HG03135 (cell line): ENCODE measurements around the gene SLC2A6.

Experiments used
- ATAC-seq: cut with Tn5 transposase; IDR thresholded peaks from one replicate; pipeline ENCODE4 v1.9.1; 2021; ENCODE audit warnings: mild to moderate bottlenecking, moderate library complexity; ENCODE audit not compliant: unreplicated experiment

Gene SLC2A6, protein sequence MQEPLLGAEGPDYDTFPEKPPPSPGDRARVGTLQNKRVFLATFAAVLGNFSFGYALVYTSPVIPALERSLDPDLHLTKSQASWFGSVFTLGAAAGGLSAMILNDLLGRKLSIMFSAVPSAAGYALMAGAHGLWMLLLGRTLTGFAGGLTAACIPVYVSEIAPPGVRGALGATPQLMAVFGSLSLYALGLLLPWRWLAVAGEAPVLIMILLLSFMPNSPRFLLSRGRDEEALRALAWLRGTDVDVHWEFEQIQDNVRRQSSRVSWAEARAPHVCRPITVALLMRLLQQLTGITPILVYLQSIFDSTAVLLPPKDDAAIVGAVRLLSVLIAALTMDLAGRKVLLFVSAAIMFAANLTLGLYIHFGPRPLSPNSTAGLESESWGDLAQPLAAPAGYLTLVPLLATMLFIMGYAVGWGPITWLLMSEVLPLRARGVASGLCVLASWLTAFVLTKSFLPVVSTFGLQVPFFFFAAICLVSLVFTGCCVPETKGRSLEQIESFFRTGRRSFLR

DNA sequence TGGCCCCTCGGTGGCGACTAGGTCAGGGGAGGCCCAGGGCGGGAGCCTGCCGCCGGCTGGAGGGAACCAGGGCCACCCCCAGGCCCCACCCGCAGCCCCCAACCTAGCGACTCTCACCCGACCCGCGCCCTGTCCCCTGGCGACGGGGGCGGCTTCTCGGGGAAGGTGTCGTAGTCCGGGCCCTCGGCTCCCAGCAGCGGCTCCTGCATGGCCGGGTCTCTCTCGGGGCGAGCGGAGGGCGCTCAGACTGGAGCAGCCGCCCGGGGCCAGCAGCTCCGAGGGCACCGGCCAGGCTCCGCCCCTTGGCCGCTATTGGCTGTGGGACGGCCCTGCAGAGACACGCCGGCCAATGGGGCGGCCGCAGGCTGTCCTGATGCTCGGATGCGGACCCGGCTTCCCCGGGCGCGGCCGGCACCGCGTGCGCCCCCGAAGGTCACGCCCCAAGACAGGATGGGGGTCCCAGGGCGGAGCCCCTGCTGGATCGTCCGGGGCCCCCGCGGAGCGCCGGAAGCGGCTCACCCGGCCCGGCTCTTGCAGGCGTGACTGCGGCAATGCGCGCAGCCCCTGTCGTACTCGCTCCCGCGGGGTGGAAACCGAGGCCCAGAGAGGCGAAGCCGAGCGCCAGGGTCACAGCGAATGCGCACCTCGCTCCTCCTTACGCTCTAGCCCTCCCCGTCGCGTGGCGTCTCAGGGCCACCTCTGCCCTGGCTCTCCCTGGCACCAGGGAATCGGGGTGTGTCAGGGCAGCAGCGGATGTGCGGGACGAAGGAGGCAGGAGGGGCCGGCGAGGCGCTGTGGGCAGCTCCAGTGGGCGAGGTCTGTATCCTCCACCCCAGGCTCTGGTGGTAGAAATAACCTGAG lies at the start of gene SLC2A6:
SLC2A6 (minus strand) TSS at position 249 of the 861 bp plus-strand sequence; CDS start at position 209, 40 bp downstream.
- peak; percentile 91 for ATAC-seq

DNA sequence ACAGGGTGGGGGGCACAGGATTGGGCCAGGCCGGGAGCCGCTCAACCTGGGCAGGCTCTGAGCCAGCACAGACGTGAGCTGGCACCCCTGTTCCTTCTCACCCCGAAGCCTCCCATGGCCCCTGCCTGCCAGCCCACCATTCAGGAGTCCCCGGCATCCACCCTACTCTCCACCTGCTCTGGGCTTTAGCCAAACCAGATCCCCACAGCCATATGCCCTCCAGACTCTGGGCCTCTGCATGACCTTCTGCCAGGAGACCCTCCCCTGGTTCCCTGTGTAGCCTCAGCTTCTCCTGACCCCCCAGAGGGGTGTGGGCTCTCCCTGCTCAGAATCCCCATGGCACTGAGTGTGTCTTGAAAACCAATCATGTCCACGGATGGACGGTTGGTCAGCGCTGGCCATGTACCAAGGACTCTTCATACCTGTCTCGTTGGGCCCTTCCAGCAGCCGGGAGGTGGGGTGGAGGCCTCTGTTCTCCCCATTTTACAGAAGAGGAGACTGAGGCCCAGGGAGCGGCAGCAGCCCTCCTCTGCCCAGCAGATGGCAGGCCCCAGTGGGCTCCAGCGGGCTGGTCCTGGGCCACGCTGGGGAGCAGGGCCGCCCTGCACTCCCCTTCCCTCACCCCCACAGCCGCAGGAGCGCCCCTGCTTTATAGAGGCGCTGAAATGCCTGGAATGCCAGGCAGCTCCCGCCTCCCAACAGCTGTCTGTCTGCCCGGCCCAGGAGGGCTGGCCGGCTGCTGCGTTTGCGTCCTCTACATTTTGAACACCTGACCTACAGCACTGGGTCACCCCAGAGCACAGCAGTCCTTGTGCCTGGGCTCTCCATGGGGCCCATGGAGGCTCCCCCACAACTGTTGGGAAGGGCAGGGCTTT lies 49.3 kb upstream of the SLC2A6 start:
- no peak for ATAC-seq

DNA sequence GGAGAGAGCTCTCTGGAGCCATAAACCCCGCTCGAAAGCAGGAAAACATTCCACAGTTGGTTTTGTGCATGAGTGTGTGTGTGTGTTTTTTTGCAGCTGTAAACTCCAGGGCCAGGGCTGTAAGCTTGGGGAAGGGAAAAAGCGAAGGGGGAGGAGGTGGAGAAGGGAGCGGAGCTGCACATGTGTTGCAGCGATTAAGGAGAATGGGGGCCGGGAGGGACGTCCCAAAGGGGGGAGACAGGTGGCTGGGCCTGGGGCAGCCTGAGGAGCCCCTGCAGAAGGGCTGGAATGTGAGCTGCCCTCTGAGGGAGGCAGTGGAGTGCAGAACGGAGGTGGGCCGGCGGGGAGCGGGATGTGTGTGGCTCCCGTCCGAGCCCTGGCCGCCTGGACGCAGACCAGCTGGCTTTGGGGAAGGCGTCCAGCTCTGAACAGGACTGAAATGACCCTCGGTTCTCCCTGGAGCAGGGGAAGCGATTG lies 48.6 kb upstream of the SLC2A6 start:
- ATAC-seq: no peak

- no peak for ATAC-seq
These were observed 47.9 kb upstream of the SLC2A6 start for GRCh38 chr9:133526721-133527321.

DNA sequence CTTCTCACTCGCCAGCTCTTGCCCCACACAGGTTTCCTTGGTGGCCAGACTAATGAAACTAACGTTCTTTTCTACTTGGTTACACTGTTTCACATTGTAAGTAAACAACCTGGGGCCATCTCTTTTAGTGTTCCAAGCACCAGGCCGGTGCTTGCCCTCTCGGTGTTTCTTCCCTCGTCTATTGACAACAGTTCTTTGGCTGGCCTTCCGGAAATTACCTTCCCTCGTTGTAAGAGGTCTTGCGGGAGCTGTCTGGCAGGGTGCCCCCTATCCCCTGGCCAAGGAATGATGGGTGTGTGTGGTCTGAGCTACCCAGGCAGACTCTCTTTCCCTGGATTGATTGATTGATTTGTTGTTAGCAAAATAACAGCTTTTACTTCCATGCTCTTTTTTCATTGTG lies 46.8 kb upstream of the SLC2A6 start:
- no peak for ATAC-seq

DNA sequence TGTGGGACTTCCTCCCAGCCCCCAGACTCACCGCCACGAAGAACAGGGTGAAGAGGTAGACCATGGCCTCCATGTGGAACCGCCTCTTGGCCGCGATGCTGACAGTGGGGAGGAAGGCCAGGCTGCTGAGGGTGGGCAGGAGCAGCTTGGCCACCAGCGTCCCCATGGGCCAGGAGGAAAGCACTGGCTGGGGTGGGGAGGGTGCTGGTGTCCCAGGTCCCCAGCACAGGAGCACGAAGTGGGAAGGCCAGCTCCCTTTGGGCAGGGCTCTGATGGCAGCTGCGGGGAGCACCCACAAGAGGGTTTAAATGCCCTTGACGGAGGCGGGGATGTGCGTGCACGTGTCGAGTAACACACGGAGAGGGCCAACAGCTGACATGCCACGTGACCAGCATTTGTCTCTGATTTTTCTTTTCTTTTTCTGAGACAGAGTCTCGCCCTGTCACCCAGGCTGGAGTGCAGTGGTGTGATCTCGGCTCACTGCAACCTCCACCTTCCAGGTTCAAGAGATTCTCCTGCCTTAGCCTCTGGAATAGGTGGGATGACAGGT lies 45.9 kb upstream of the SLC2A6 start, which contains the start of gene MYMK:
MYMK (minus strand) TSS at position 281 of the 550 bp plus-strand sequence; CDS start at position 166, 115 bp downstream.
- ATAC-seq: no peak

GRCh38 chr9:133524146-133524545 lies 45.2 kb upstream of the SLC2A6 start:
- no peak for ATAC-seq

DNA sequence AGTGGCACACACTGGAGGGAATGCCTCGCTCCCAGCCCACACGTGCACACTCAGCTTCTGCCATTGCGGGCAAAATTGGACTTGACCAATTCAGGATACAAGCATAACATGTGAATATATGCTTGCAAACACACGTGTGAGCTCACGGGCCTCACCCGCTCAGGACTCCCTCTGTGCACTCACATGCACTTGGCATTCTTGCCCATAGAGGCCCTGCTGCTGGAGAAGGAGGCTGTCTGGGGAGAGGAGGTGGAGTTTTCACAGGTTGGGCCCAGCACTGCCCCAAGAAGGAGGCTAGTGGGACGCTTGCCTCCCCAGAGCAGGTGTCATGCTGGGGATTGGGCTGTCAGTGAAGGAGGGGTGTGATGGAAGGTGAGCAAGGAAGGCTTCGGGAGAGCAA lies 44.2 kb upstream of the SLC2A6 start:
- ATAC-seq: no peak

DNA sequence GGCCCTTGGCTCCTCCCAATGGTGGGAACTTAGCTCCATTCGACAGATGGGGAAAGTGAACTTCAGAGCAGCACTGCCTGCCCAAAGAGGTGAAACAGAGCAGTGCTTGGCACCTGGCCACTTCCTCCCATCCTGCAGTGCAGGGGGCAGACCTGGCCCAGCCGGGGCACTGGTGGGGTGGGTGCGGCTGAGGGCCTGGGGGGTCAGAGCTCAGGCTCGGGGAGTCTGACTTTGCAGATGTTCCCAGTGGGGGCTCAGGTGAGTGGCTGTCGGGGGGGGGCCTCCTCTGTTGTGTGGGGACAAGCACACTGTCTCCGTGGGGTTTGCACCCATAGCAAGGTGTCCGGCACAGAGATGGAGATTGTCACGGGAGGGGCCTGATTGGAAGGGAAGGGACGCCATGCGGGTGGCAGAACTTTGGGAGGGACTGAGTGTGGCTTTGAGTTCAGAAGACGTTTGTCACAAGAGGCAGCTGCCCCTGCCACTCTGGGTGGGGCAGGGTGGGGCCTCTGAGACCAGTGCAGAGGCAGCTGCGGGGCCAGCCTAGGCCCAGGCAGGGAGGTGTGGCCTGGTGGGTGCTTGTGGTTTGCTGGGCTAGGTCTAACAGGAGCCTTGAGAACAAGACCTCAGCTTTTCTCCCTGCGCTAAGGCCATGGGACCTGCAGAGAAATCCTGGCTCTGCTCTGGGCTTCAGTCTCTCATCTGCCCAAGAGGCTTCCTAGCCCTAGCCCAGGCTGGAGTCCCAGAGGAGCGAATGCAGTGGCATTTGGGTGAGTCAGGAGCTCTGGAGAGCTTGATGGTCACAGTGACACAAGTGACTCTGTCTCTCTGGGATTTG lies 43.4 kb upstream of the SLC2A6 start:
- no peak for ATAC-seq

- no peak for ATAC-seq
These were observed 42.5 kb upstream of the SLC2A6 start for GRCh38 chr9:133521122-133522072.

- ATAC-seq: no peak
These were observed 41.4 kb upstream of the SLC2A6 start for GRCh38 chr9:133520121-133520835.

DNA sequence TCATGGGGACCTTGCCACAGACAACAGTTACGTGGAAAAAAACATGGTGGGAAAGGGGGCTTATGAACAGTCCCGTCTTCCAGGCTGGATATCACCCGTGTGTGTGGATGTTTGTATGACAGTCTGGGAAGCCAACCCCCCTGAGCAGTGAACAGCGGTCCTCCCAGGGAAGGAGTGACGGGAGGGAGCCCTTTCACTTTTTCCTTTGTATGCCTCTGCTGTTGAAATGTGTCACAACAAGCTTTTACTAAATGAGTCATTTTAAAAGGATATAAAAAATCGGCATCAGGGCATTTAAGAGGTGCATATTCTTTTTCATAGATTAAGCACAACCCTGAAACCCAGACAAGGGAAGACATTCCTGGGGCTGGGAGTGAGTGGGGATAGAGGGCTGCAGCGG lies 40.8 kb upstream of the SLC2A6 start:
- ATAC-seq: no peak

DNA sequence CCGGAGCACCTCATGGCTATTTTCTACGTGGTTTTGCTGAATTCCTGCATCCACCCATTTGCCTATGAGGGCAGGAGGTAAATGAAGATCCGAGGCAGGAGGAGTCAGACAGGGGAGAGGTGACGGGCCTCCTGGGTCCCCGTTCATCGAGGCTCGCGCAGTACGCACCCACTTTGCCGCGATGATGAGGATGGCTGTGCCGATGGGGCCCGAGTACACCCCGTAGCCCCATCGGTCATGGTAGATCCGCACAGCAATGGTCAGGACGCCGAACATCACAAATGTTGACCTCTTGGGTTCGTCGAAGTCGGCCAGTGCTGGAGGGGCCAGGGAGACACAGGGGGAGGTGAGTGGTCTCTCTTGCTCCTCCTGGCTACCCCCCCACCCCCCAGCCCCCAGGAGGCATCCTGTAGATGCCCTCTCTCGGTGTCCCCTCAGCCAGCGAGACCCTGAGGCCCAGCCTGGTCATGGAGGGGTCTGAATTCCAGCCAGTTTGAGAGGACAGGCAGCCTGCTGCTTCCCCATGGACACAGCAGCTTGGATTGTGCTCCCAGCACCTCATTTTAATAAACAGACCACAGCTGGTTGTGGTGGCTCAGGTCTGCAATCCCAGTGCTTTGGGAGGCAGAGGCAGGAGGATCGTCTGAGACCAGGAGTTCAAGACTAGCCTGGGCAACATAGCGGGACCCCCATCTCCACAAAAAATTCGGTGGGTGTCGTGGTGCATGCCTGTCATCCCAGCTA lies 40.0 kb upstream of the SLC2A6 start:
- no peak for ATAC-seq

DNA sequence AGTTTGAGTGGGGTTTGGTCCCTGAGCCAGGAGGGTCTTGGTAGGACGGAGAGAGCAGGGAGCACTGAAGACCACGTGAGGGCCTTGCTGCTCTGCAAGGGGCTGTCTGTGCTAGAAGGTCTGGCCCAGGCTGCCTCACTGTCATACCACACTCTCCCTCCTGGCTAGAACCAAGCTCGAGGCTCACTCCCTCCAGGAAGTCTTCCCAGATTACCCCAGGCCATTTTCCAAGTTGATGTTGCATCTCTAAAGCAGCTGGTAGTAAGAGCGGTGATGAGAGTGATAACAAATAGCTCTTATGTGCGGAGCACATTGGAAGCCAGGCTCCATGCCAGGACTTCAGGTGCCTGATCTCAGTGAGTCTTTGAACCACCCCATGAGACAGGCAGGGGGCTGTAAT lies 39.3 kb upstream of the SLC2A6 start:
- no peak for ATAC-seq

- no peak for ATAC-seq
These were observed 38.8 kb upstream of the SLC2A6 start for GRCh38 chr9:133517711-133518110.

- ATAC-seq: no peak
These were observed 38.1 kb upstream of the SLC2A6 start for GRCh38 chr9:133516961-133517350.
